IPS DF 4.7 (cell line): ENCODE data around the gene MYF6.

ENCODE experiments used
- DNase-seq: peaks from one replicate; pipeline ENCODE4 v3.0.0-alpha.2; 2013; ENCODE audit warnings: low spot score; ENCODE audit errors: extremely low read depth

MYF6 gene

DNA sequence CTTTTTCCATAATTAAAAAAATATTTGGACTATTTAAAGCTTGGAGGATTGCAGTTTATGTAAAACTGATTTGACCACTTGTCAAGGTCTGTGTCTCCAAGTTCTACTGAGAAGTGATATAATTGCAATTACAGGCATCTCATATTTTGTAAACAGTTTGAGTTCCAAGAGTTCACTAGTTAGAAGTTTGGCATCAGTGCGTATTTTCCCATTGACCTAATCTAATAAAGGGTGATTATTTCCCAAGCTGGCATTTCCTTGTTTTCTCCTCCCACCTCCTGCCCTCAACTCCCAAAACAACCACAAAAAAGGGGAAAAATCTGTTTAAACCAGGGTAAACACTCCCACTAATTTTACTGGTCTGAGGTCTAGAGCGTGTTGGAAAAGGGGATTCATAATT is 3.0 kb upstream of the MYF6 start:
- DNase-seq = no peak

GRCh38 chr12:80707830-80708258 is 410 bp downstream of the MYF6 start:
- DNase-seq = no peak

DNA sequence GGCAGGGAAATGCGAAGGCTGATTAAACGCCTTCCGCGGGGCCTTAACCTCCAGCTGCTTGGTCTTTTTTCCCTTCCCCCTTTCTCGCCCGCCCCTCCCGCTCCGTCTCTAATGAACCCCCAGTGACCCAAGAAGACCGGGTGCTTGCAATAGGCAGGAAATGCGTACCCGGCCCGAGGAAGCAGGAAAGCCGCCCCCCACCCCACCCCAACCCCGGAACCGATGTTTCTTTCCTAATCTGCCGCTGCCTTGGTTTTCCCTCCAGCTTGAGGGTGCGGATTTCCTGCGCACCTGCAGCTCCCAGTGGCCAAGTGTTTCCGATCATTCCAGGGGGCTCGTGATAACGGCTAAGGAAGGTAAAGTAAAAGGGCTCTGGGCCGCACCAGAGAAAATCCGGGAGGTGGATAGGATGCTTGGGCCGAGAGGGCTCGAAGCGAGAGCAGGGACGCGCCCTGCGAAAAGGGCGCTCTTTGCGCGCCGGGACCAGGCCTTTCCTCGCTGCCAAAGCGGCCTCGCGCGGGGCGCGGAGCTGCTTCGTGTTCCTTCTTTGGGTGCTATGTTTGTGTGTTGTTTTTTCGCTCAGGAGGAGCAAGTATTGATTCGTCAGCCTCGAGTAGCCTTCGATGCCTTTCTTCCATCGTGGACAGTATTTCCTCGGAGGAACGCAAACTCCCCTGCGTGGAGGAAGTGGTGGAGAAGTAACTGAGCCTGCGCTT is 983 bp downstream of the MYF6 start:
- DNase-seq = no peak

- DNase-seq = no peak
Measured at GRCh38 chr12:80708975-80709328, 1.5 kb downstream of the MYF6 start.

DNA sequence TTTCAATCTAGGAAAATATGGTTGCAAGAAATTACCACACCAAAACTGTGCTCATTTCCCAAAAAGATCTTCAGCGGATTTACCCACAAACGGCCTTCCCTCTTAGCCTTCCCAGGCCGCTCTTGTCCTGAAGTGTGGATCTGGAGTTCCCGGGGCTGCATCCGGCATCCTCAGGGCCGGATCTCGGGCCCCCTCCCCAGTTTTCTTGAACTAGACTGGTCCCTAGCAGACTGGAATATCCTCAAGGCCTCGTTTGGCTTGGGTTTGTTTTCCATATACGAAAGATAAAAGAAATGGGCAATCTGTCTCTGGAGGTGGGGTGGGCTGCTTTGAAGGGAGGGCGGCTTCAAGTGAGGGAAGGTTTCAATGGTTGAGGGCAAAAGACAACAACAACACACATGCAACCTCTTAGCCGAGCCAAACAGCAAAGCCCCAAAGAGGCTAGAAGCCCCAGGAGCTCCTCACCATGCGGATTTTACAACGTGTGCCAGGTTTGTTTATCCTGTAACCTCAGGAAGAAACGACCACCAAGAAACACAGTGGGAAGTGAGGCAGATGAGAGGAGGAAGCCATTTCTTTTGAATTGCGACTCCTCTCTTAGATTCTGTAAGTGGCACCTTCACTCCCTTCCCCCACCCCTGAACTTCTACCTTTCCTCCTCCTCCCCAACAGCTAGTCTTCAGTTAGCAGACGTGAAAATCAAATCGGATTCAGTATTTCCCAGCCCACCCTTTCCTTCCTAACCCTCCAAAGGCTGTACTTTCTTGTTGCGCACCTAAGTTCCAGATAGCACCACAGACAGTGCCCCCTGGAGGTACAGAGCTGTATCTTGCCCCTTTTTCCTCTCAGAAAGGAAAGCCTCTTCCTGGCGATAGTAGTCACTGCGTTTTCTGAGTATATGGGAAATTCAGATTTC is 2.6 kb downstream of the MYF6 start:
- DNase-seq = no peak

GRCh38 chr12:80710727-80711449 is 3.5 kb downstream of the MYF6 start:
- no peak for DNase-seq

DNA sequence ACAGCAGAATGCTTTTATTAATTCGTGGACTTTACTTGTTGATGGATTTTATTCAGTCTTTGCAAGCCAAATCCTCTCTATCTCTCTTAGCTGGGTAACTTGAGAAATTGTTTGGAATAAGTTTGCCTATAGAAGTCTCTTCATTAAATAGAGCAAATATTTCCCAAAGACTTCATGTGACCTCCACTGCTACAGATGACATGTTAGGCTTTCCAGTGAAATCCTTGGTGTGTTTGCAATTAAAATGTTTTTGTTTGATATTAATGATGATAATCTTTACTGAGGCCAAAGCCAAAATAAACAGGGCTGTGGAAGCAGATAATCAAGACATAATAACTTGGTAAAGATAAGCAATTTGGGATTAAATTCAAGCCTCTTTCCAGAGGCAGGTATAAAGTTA is 4.4 kb downstream of the MYF6 start:
- DNase-seq = no peak

GRCh38 chr12:80712866-80713265 is 5.4 kb downstream of the MYF6 start:
- DNase-seq = no peak

- no peak for DNase-seq
Measured at GRCh38 chr12:80713419-80713818, 6.0 kb downstream of the MYF6 start.

GRCh38 chr12:80714055-80714454 is 6.6 kb downstream of the MYF6 start:
- no peak for DNase-seq

- no peak for DNase-seq
Measured at GRCh38 chr12:80714846-80715245, 7.4 kb downstream of the MYF6 start.

DNA sequence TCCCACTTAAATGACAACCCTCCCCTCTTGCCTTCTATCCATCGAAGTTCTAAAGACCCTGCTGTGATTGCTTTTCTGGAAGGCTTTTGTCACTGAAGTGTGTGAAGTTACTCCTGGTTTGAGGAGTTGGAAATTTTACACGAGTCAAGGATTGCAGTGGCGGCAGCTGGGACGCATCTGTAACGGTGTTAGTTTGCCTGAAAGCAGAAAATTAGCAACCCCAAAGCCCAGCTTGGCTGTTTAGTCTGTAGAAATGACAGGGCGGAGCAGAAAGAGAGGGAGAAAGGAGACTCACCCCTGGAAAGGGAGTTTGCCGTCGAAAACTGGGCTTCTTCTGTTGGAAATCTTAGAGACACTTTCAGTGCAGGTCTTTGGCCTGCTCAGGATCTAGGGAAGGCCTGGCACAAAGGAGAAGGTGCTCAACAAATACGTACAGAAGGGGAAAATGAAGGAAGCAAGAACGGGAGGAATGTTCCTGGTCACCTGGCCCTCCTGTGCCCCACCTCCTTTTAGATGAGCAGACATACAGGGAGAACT is 8.3 kb downstream of the MYF6 start:
- DNase-seq = no peak

- no peak for DNase-seq
Measured at GRCh38 chr12:80716696-80717469, 9.4 kb downstream of the MYF6 start, which contains the start of gene MYF5. MYF5 (plus strand) TSS chr12:80716912; CDS start chr12:80717064, 152 bp downstream.

DNA sequence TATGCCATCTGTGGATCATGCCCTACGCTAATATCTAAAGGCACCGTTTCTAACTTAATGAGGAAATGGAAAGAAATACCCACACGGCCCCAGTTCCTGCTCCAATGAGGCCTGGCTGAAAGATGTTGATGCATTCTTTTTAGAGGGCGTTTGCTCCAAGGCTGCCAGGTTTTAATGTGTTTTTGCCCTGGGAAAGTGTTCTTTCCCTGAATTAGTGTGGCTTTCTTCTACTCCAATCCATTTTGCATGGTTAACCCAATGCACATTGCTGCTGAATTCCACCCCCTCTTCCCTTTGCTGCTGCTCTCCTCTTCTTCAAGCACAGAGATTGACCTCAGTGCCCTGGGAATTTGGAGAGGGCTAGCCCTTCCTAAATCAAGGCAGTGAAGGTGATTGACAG is 10.4 kb downstream of the MYF6 start:
- no peak for DNase-seq

DNA sequence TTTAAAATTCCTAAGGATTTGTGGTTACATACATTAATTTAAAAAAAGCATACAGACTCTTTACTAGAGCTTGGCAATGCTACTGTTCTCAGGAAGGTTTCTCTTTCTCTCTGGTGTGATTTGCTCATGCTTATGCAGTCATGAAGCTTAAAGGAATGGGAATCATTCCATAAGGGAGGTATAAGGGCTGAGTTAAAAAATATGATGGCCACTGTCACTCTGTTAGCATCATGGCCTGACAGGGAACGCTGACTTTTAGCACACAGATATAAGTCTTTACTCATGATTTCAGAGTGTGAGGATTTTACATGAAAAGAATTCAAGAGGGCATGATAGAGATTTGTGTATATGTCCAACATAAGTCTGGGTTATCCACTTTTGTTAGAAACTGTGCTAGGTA is 13.1 kb downstream of the MYF6 start:
- no peak for DNase-seq

- no peak for DNase-seq
Measured at GRCh38 chr12:80721326-80721725, 13.9 kb downstream of the MYF6 start.

DNA sequence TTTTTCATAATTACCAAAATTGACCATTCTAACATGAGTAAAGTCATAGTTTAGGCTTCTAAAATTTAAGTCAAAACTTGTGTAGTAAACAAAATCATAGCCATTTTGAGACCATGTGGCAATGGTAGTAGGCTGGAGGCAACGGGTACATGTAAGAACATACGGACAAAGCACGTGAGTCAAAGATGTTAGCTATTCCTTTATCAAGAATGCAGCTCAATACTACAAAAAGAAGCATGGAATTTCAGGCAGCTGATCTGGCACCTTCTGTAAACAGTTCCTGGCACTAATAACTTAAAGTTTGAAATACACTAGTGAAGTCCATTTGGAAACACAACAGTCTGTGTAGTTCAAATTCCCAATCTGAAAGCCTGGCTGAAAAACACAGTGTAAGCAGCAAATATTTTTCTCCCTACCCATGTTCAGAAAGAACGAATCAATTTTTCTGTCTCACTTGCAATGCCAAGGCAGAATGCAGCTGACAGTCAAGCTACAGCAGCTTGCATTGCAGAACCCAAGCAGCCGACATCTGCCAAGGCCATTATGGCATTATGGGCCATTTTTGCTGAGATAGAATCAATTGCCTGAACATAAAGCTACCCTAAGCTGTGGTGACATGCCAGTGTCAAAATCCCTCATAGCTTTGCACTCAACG is 38.5 kb downstream of the MYF6 start:
- DNase-seq = no peak

- no peak for DNase-seq
Measured at GRCh38 chr12:80747800-80748199, 40.4 kb downstream of the MYF6 start.

GRCh38 chr12:80749456-80749855 is 42.0 kb downstream of the MYF6 start:
- DNase-seq = no peak

DNA sequence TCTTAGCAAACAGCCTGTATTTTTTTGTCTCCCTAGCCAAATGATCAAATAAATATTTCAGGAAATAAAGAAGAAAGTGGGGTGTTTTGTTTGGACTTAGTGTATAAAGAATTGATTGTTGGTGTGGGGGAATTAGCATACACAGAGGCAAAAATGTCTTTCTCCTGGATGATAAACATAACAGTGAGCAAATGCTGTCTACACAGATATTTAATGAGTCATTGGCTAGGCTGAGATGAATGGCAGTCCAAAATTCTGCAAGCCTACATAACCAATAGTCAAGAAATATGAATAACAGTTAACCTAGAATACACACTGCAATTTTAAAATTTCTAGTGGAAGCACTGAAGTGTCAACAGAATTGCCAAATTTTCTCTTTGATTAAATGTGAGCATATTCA is 45.0 kb downstream of the MYF6 start:
- no peak for DNase-seq
